GM12891 (cell line): ENCODE results near the gene PPP2R2B.

Experiments
- DNase-seq: peaks from one replicate; pipeline ENCODE4 v3.0.0; 2011; ENCODE audit warnings: low spot score; ENCODE audit not compliant: insufficient read length
- FAIRE-seq: peaks from 2 replicates; lab custom pipeline; 2011; peaks lifted over from hg19 to GRCh38; lab: Jason Lieb, UNC
- PAX5 ChIP-seq: IDR thresholded peaks from 2 replicates; pipeline ENCODE4 v1.6.1; 2011; ENCODE audit warnings: low read length, moderate library complexity, mild to moderate bottlenecking; ENCODE audit not compliant: insufficient read depth, severe bottlenecking
- POLR2A ChIP-seq: IDR thresholded peaks from 2 replicates; pipeline ENCODE4 v1.6.1; 2011; ENCODE audit warnings: low read depth, low read length, control low read depth
- POLR2AphosphoS5 ChIP-seq: IDR thresholded peaks from 2 replicates; pipeline ENCODE4 v1.6.1; 2011; ENCODE audit warnings: low read depth, low read length, control low read depth
- POU2F2 ChIP-seq: IDR thresholded peaks from 2 replicates; pipeline ENCODE4 v1.6.1; 2011; ENCODE audit warnings: low read depth, mild to moderate bottlenecking, control low read depth, low read length, moderate library complexity
- SPI1 ChIP-seq: IDR thresholded peaks from 2 replicates; pipeline ENCODE4 v1.6.1; 2011; ENCODE audit warnings: low read depth, low read length, control low read depth
- TAF1 ChIP-seq: IDR thresholded peaks from 2 replicates; pipeline ENCODE4 v1.6.1; 2011; ENCODE audit warnings: low read depth, low read length, control low read depth

The PPP2R2B gene

GRCh38 chr5:146872188-146872587 is 6.4 kb downstream of the PPP2R2B start:
- TF ChIP-seq SPI1 (no peak), POLR2A (no peak), TAF1 (no peak), POLR2AphosphoS5 (no peak), PAX5 (no peak), POU2F2 (no peak)
- DNase-seq (no peak), FAIRE-seq (no peak)

- no peak for DNase-seq
- FAIRE-seq = no peak
- TF ChIP-seq POLR2A (no peak), POU2F2 (no peak), SPI1 (no peak), PAX5 (no peak), TAF1 (no peak), POLR2AphosphoS5 (no peak)
Observed at GRCh38 chr5:146867996-146868708, 10.4 kb downstream of the PPP2R2B start.

- TF ChIP-seq POLR2A (no peak), POLR2AphosphoS5 (no peak), SPI1 (no peak), PAX5 (no peak), TAF1 (no peak), POU2F2 (no peak)
- no peak for FAIRE-seq
- DNase-seq = no peak
Observed at GRCh38 chr5:146866263-146866662, 12.3 kb downstream of the PPP2R2B start.

- FAIRE-seq (no peak), DNase-seq (no peak)
- TF ChIP-seq POLR2A = no peak
- TF ChIP-seq POU2F2 = no peak
- TF ChIP-seq PAX5 = no peak
- TF ChIP-seq POLR2AphosphoS5 = no peak
- no peak for TF ChIP-seq SPI1
- no peak for TF ChIP-seq TAF1
Observed at GRCh38 chr5:146862641-146863040, 15.9 kb downstream of the PPP2R2B start.

GRCh38 chr5:146860213-146860893 is 18.2 kb downstream of the PPP2R2B start:
- no peak for FAIRE-seq

GRCh38 chr5:146852089-146852488 is 26.5 kb downstream of the PPP2R2B start:
- no peak for TF ChIP-seq POLR2AphosphoS5
- DNase-seq = no peak
- no peak for FAIRE-seq

More at GRCh38 chr5:146860213-146860893, 18.2 kb downstream of the PPP2R2B start:
- no peak for TF ChIP-seq SPI1
- DNase-seq = no peak

GRCh38 chr5:146851133-146851532 is 27.4 kb downstream of the PPP2R2B start:
- FAIRE-seq (no peak), DNase-seq (no peak)
- TF ChIP-seq POU2F2 (no peak), PAX5 (no peak)

GRCh38 chr5:146849694-146850303 is 28.8 kb downstream of the PPP2R2B start:
- FAIRE-seq (no peak), DNase-seq (no peak)
- TF ChIP-seq POLR2A = no peak
- no peak for TF ChIP-seq SPI1
- no peak for TF ChIP-seq POU2F2
- TF ChIP-seq PAX5 = no peak
- no peak for TF ChIP-seq POLR2AphosphoS5
- TF ChIP-seq TAF1 = no peak

- no peak for TF ChIP-seq POLR2AphosphoS5
- no peak for TF ChIP-seq PAX5
- no peak for TF ChIP-seq TAF1
- TF ChIP-seq SPI1 = no peak
- no peak for TF ChIP-seq POLR2A
- no peak for TF ChIP-seq POU2F2
- FAIRE-seq (no peak), DNase-seq (no peak)
Observed at GRCh38 chr5:146848133-146848532, 30.4 kb downstream of the PPP2R2B start.

GRCh38 chr5:146840016-146840415 is 38.5 kb downstream of the PPP2R2B start:
- TF ChIP-seq POLR2AphosphoS5 = no peak
- TF ChIP-seq POLR2A = no peak
- TF ChIP-seq TAF1 = no peak
- TF ChIP-seq POU2F2 = no peak
- TF ChIP-seq PAX5 = no peak
- TF ChIP-seq SPI1 = no peak
- FAIRE-seq (no peak), DNase-seq (no peak)
